Body of pancreas (tissue), 4 donors: ENCODE data around the gene ATP7B. TPM values are rescaled to one million over a fixed set of nuclear protein-coding genes. Genes with fewer than 3 reads are reported as not detected.

Experiments
- ATAC-seq: fragments of 150-250 bp; one replicate; pipeline ENCODE4 v1.9.1; 2016
- DNase-seq, 4 donors: peaks; one replicate each; pipeline ENCODE4 v3.0.0-alpha.2; 2019
- H3K27ac ChIP-seq, 4 donors: fragments of 200-600 bp; sonication (generic); 1 replicate in 3 of 4; 2 replicates in 1 of 4; pipeline versions ENCODE4 v1.5.1 to v1.6.1; 2016 to 2019; ENCODE audit warnings: mild to moderate bottlenecking in 1 of 4, mixed read lengths in 1 of 4, moderate library complexity in 1 of 4
- H3K27me3 ChIP-seq, 2 donors: fragments of 200-600 bp; sonication (generic); one replicate each; pipeline ENCODE4 v1.6.0; 2016; ENCODE audit warnings: mild to moderate bottlenecking in 1 of 2
- H3K36me3 ChIP-seq, 2 donors: fragments of 200-600 bp; sonication (generic); replicated peaks in 1 of 2; 2 replicates each; pipeline ENCODE4 v1.5.1; 2016; ENCODE audit warnings: low read depth in 2 of 2; ENCODE audit not compliant: insufficient read depth in 1 of 2
- H3K4me1 ChIP-seq: fragments of 200-600 bp; sonication (generic); one replicate; pipeline ENCODE4 v1.6.0; 2016
- H3K4me3 ChIP-seq, 2 donors: fragments of 200-600 bp; sonication (generic); 1 replicate in 1 of 2; 2 replicates in 1 of 2; pipeline ENCODE4 v1.5.1; 2016 to 2019
- H3K9me3 ChIP-seq, 3 donors: fragments of 200-600 bp; sonication (generic); 1 replicate in 2 of 3; 2 replicates in 1 of 3; pipeline ENCODE4 v1.5.1; 2016
- CTCF ChIP-seq, 7 experiments: fragments of 450-650 bp in 4 of 7; fragments of 200-600 bp in 3 of 7; sonication (generic) in 3 of 7; IDR thresholded peaks; one replicate each; pipeline ENCODE4 v1.5.1; 2016 to 2019; ENCODE audit warnings: antibody characterized with exemption in 7 of 7
- POLR2A ChIP-seq, 3 donors: fragments of 450-650 bp; IDR thresholded peaks; one replicate each; pipeline ENCODE4 v1.6.1; 2016; ENCODE audit warnings: antibody characterized with exemption in 3 of 3, mild to moderate bottlenecking in 2 of 3
- WGBS, 2 donors: methylation state at CpG; one replicate each; pipeline ENCODE4 v1.1.5; 2017; 5-methylcytosine and 5-hydroxymethylcytosine counted together
- intact Hi-C: fragments of 100-400 bp; cut with DNase I; formaldehyde crosslinking; loops from one replicate; pipeline ENCODE4 v1.15.1; 2023
- total RNA-seq, 2 donors: library from RNA; depleted of rRNA; stranded (reverse); fragments of >200 nt; gene quantifications; one replicate each; pipeline ENCODE4 v1.1.0, GENCODE V29; 2016

The ATP7B gene
- total RNA-seq, 2 donors from 2014 or later: 5.7 to 6.9 TPM

- TF ChIP-seq POLR2A (IDR thresholded peaks at IDR 0.05): no peak
- TF ChIP-seq CTCF (IDR thresholded peaks at IDR 0.05): no peak
- Histone ChIP-seq H3K4me3 (no peak overlapping the region), H3K4me1 (no peaks in the 10 kb centered on the region), H3K27ac (no peak overlapping the region), H3K27me3 (no peaks in the 10 kb centered on the region), H3K9me3 (no peaks in the 10 kb centered on the region), H3K36me3 (no peaks in the 10 kb centered on the region)
- intact Hi-C loops: no loop called here
- ATAC-seq (no peak), DNase-seq (no peak)
- WGBS, 2 donors: 79 to 88% methylated on average over 7 of the region's 7 CpGs
Observed at GRCh38 chr13:51927129-51927528, 84.1 kb downstream of the ATP7B start.

GRCh38 chr13:51926528-51926885 lies 84.7 kb downstream of the ATP7B start:
- no peak for ATAC-seq
- Histone ChIP-seq H3K27me3 (no peaks in the 10 kb centered on the region), H3K36me3 (no peaks in the 10 kb centered on the region), H3K9me3 (no peaks in the 10 kb centered on the region), H3K27ac (no peak overlapping the region), H3K4me1 (no peaks in the 10 kb centered on the region), H3K4me3 (no peak overlapping the region)
- no peak for DNase-seq
- 93 to 94% methylated on average over 6 of the region's 6 CpGs for WGBS, 2 donors
- intact Hi-C loops: no loop called here
- no peak for TF ChIP-seq POLR2A (IDR thresholded peaks at IDR 0.05)
- TF ChIP-seq CTCF (IDR thresholded peaks at IDR 0.05): no peak

- no peak overlapping the region for H3K27ac ChIP-seq
- H3K4me1 ChIP-seq: no peaks in the 10 kb centered on the region
- 69 to 86% methylated on average over 5 of the region's 5 CpGs for WGBS, 2 donors
- H3K27me3 ChIP-seq: no peaks in the 10 kb centered on the region
- H3K36me3 ChIP-seq: no peaks in the 10 kb centered on the region
- TF ChIP-seq POLR2A (IDR thresholded peaks at IDR 0.05): no peak
- TF ChIP-seq CTCF (IDR thresholded peaks at IDR 0.05): no peak
- no peak overlapping the region for H3K4me3 ChIP-seq
- intact Hi-C loops: no loop called here
- DNase-seq (no peak), ATAC-seq (no peak)
- no peaks in the 10 kb centered on the region for H3K9me3 ChIP-seq
Observed at GRCh38 chr13:51925865-51926527, 85.3 kb downstream of the ATP7B start.

- no peak for DNase-seq
- H3K36me3 ChIP-seq: no peaks in the 10 kb centered on the region
- no peaks in the 10 kb centered on the region for H3K27me3 ChIP-seq
- no peak overlapping the region for H3K4me3 ChIP-seq
- no peak for ATAC-seq
- TF ChIP-seq POLR2A (IDR thresholded peaks at IDR 0.05): no peak
- TF ChIP-seq CTCF (IDR thresholded peaks at IDR 0.05): no peak
- no peaks in the 10 kb centered on the region for H3K9me3 ChIP-seq
- H3K4me1 ChIP-seq: no peaks in the 10 kb centered on the region
- H3K27ac ChIP-seq: no peak overlapping the region
- 83 to 90% methylated on average over 9 of the region's 9 CpGs for WGBS, 2 donors
- intact Hi-C loops: no loop called here
Observed at GRCh38 chr13:51924756-51925544, 86.3 kb downstream of the ATP7B start.
